Testis (tissue), 3 donors: ENCODE results near the gene TBC1D17. TPM values are rescaled to one million over a fixed set of nuclear protein-coding genes. Genes with fewer than 3 reads are reported as not detected.

Experiments used
- DNase-seq: peaks from one replicate; pipeline ENCODE4 v3.0.0-alpha.2; 2019
- H3K27ac ChIP-seq, 2 donors: fragments of 200-600 bp; sonication (generic); one replicate each; pipeline ENCODE4 v1.5.1; 2019
- H3K27me3 ChIP-seq: fragments of 200-600 bp; sonication (generic); one replicate; pipeline ENCODE4 v1.5.1; 2019
- H3K36me3 ChIP-seq: fragments of 200-600 bp; sonication (generic); one replicate; pipeline ENCODE4 v1.5.1; 2017; ENCODE audit warnings: low read depth; ENCODE audit errors: missing control alignments
- H3K4me1 ChIP-seq: fragments of 200-600 bp; sonication (generic); one replicate; pipeline ENCODE4 v1.5.1; 2019
- H3K4me3 ChIP-seq, 2 donors: fragments of 200-600 bp; sonication (generic); one replicate each; pipeline ENCODE4 v1.5.1; 2017 to 2019
- H3K9me3 ChIP-seq: fragments of 200-600 bp; sonication (generic); one replicate; pipeline ENCODE4 v1.5.1; 2017
- CTCF ChIP-seq, 3 experiments: fragments of 450-650 bp in 2 of 3; fragments of 200-600 bp in 1 of 3; sonication (generic) in 1 of 3; IDR thresholded peaks; one replicate each; pipeline ENCODE4 v1.5.1; 2016 to 2019; ENCODE audit warnings: antibody characterized with exemption in 3 of 3, mild to moderate bottlenecking in 2 of 3, moderate library complexity in 1 of 3
- POLR2A ChIP-seq: fragments of 450-650 bp; IDR thresholded peaks from one replicate; pipeline ENCODE4 v1.6.1; 2017; ENCODE audit warnings: antibody characterized with exemption, mild to moderate bottlenecking, moderate library complexity
- WGBS, 2 donors: methylation state at CpG; one replicate each; pipeline ENCODE4 v1.1.5; 2018; 5-methylcytosine and 5-hydroxymethylcytosine counted together
- intact Hi-C: fragments of 100-400 bp; cut with DNase I; formaldehyde crosslinking; loops from one replicate; pipeline ENCODE4 v1.15.1; 2023; ENCODE audit warnings: low total_unique reads
- polyA plus RNA-seq: library from polyadenylated mRNA; stranded (reverse); fragments of 350-450 nt; fragmentation: Illumina TruSeq; extraction: RNeasy Lipid Tissue Mini Kit (QIAGEN cat#74804); gene quantifications from one replicate; pipeline ENCODE4 v1.2.3, GENCODE V29; 2014; ENCODE audit warnings: low read depth, low replicate concordance; ENCODE audit not compliant: insufficient read depth
- total RNA-seq, 2 donors: library from RNA; depleted of rRNA; stranded (reverse); fragments of >200 nt; gene quantifications; one replicate each; pipeline ENCODE4 v1.2.3, GENCODE V29; 2016

TBC1D17 gene
- total and polyA plus RNA-seq, 3 donors from 2014 or later, result 31.1 to 49.1 (median 47.2) TPM

- Histone ChIP-seq H3K27me3 (no peaks in the 10 kb centered on the region), H3K4me1 (no peaks in the 10 kb centered on the region), H3K9me3 (no peaks in the 10 kb centered on the region), H3K36me3 (peaks cover 4% of the 10 kb centered on the region), H3K4me3 (no peak overlapping the region), H3K27ac (no peak overlapping the region)
- WGBS, 2 donors, result 63 to 82% methylated on average over 23 of the region's 23 CpGs
- DNase-seq, result no peak
- intact Hi-C loops, result no loop called here
- no peak for TF ChIP-seq POLR2A
- TF ChIP-seq CTCF (IDR thresholded peaks at IDR 0.05), result no peak
Observed at GRCh38 chr19:49889038-49889686, 11.7 kb downstream of the TBC1D17 start.

- DNase-seq, result peak; percentile 79
- WGBS, 2 donors, result 4 to 28% methylated on average over 26 to 54 of the region's 71 CpGs
- intact Hi-C loops, result no loop called here
- H3K27ac ChIP-seq, result no peak overlapping the region
- H3K27me3 ChIP-seq, result no peaks in the 10 kb centered on the region
- H3K4me3 ChIP-seq, result peak overlapping the region; percentile 6 to 43
- no peaks in the 10 kb centered on the region for H3K4me1 ChIP-seq
- no peaks in the 10 kb centered on the region for H3K36me3 ChIP-seq
- no peaks in the 10 kb centered on the region for H3K9me3 ChIP-seq
- peak; percentile 57 to 75 (median 70) for TF ChIP-seq CTCF (IDR thresholded peaks at IDR 0.05)
- no peak for TF ChIP-seq POLR2A
Observed at GRCh38 chr19:49889687-49890348, 12.3 kb downstream of the TBC1D17 start.

GRCh38 chr19:49890349-49891311, 13.1 kb downstream of the TBC1D17 start:
- H3K27me3 ChIP-seq, result no peaks in the 10 kb centered on the region
- no peaks in the 10 kb centered on the region for H3K9me3 ChIP-seq
- WGBS, 2 donors, result 11 to 15% methylated on average over 15 to 53 of the region's 69 CpGs
- peak overlapping the region; percentile 6 to 43 for H3K4me3 ChIP-seq
- H3K4me1 ChIP-seq, result no peaks in the 10 kb centered on the region
- H3K27ac ChIP-seq, result no peak overlapping the region
- H3K36me3 ChIP-seq, result no peaks in the 10 kb centered on the region
- TF ChIP-seq POLR2A, result no peak
- TF ChIP-seq CTCF (IDR thresholded peaks at IDR 0.05), result no peak
- DNase-seq, result peak; percentile 57
- intact Hi-C loops, result no loop called here

- 61 to 70% methylated on average over 14 to 17 of the region's 17 CpGs for WGBS, 2 donors
- no peaks in the 10 kb centered on the region for H3K36me3 ChIP-seq
- H3K27me3 ChIP-seq, result no peaks in the 10 kb centered on the region
- intact Hi-C loops, result no loop called here
- H3K4me3 ChIP-seq, result peak overlapping the region in 1 of 2 donors; percentile 43
- no peaks in the 10 kb centered on the region for H3K9me3 ChIP-seq
- DNase-seq, result no peak
- no peaks in the 10 kb centered on the region for H3K4me1 ChIP-seq
- H3K27ac ChIP-seq, result no peak overlapping the region
- no peak for TF ChIP-seq POLR2A
Observed at GRCh38 chr19:49891393-49891792, 13.9 kb downstream of the TBC1D17 start.

- Histone ChIP-seq H3K9me3 (no peaks in the 10 kb centered on the region), H3K27me3 (no peaks in the 10 kb centered on the region), H3K36me3 (no peaks in the 10 kb centered on the region), H3K4me3 (no peak overlapping the region), H3K4me1 (no peaks in the 10 kb centered on the region), H3K27ac (no peak overlapping the region)
- intact Hi-C loops, result no loop called here
- TF ChIP-seq POLR2A (no peak), CTCF (IDR thresholded peaks at IDR 0.05) (no peak)
- DNase-seq, result no peak
- 88 to 93% methylated on average over 1 of the region's 1 CpG for WGBS, 2 donors
Observed at GRCh38 chr19:49892716-49893115, 15.2 kb downstream of the TBC1D17 start.
